Right ventricle myocardium superior (tissue), 1 donor: ENCODE measurements around the gene UNC5C. TPM values are rescaled to one million over a fixed set of nuclear protein-coding genes. Genes with fewer than 3 reads are reported as not detected.

Experiments used
- ATAC-seq: fragments of 200-7000 bp; cut with Tn5 transposase; one replicate; pipeline ENCODE4 v1.9.1; 2020; ENCODE audit warnings: mild to moderate bottlenecking; ENCODE audit not compliant: poor library complexity
- DNase-seq: peaks from one replicate; pipeline ENCODE4 v3.0.0-alpha.2; 2020
- intact Hi-C: fragments of 100-400 bp; cut with DNase I; formaldehyde crosslinking; loops from one replicate; pipeline ENCODE4 v1.11.2; 2022
- total RNA-seq: library from RNA; stranded (reverse); fragmentation: NEBNext Ultra II Directional; extraction: Animal tissue kit (Norgen Biotek cat#: 25700); gene quantifications from one replicate; pipeline ENCODE4 v1.2.1, GENCODE V29; 2021
- donor health status: DM: no; HTN: yes; CAD: no; lungs with severe emphysema.

UNC5C gene
- total RNA-seq, 1 donor from 2014 or later: 2.0 TPM

DNA sequence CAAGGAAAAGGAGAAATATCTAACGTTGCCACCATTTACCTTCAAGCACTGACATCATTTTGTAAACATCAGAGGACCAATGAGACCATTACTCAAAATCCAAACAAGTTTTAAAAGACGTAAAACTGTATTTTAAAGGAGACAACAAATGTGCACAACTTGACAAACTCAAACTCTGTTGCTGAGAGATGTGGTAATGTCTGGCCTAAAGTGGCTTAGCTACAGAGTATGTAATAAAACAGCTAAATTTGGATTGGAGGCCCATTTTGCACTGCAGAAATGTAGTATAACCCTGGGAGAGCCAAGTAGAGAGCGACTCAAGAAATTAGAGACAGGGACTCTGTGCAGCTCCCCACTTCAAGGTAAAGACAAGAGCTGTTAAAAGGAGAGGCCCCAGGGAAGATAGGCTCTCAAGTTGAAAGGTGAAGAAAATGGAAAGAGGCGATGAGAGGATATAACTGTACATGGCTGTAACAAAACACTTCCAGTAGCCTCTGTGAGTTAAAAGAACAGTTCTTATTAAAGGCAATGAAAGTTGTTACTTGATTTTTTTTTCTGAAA is 20.3 kb downstream of the UNC5C start:
- no peak for DNase-seq
- peak; percentile 68 for ATAC-seq
- intact Hi-C loops: no loop called here

DNA sequence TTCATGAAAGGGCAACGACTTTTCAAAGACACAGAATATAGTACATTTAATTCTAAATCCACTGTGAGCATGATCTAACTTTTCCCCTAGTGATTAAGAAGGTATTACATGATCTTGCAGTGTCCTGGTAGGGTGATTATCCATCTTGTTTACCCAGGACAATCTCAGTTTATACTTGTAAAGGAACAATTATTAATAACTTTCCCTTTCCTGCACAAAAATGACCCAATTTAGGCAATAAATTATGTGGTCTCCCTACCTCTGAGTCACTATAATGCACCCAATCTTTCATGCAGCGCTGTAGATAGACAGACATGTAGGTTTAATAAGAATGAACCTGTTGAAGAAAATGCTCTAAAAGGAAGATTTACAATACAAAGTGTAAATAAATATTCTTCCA is 22.7 kb downstream of the UNC5C start:
- intact Hi-C loops: no loop called here
- DNase-seq: no peak
- ATAC-seq: no peak

GRCh38 chr4:95524729-95525128 is 24.0 kb downstream of the UNC5C start:
- intact Hi-C loops: no loop called here
- ATAC-seq (no peak), DNase-seq (no peak)

DNA sequence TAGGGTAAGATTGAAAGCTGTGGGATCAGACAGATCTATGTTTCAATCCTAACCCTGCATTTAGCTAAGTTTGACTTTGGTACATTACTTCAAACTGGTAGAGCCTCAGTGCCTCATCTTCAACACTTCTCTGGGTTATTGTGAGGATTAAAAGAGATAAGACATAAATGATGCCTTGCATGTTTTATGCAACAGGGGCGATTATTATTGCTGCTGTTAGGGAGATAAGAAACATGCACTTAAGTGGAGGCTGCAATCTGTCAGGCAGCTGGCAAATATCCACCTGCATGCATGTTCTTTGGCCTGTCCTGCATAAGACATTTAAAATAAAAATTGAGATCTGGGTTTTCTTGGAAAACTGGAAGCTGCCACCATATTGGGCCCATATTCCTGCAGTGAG is 24.6 kb downstream of the UNC5C start:
- ATAC-seq (no peak), DNase-seq (no peak)
- intact Hi-C loops: no loop called here

DNA sequence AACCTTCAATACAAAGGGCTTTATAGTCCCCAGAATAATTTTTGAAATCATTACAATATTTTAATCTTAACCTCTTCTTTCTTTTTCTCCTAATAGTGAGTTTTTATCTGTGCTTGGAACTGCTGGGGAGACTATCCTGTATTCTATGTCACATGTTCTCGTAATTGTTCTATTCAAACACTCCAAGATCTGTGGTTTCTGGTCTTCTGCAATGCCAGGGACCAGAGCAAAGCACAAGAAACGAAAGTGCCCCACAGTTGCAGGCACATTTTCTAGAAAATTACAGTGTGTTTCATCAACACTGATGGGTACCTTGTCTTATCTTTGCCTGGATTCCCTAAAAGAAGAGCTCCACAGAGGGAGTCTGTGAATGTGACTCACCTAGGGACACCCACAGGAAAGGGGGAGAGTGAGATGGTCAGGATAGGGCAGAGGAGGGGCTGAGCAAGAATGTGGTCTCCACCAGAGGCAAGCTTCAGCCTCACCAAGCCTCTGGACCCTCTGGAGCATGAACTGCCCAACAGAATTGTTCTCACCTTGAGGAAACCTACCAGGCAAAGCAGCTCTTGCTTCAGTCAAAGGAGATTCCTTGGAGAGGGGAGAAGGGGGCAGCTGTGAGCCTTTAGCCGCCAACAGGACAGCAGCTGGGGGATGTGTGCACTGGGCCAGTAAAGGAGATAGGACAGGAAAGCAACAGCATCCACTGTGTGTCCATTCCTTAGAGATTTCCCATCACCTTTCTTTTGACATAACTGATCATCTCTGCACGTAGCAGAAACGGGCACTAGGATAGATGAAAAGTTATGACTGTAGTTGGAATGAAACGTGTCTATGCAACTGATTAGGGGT is 25.9 kb downstream of the UNC5C start:
- DNase-seq (no peak), ATAC-seq (no peak)
- intact Hi-C loops: no loop called here

DNA sequence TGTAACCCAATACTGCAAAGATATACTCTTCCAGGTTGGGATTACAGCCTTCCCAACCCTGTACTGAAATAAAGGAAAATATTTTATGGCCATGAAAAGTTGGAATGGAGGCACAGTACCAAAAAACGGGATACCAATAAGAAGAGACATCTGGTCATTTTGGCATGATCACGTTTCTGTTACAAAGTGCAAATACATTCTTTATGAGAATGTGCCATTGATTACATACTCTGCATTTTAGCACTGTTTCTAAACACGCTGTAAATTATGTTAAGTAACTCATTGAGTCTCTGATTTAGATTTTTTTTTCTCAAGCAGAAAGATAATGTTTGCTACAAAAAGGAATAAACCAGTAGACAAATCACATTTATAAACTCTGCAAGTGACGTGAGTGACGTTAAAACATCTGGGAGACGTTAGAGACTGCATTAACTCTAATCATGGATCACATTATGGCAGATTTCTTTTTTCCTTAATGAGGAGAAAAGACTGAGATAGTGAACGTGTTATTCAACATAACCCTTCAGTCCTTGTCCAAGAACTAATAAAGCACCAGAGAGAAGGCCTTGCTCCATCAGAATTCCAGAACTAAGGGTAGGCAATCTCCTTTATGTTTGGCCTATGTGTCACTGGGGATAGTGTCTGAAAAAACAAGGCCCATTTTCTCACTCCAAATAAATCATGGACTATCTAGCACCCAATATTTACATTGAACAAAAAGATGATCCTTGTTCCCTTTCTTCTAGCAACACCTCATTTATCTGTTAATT is 31.0 kb downstream of the UNC5C start:
- intact Hi-C loops: no loop called here
- no peak for DNase-seq
- ATAC-seq: no peak

GRCh38 chr4:95516528-95517017 is 32.2 kb downstream of the UNC5C start:
- DNase-seq (no peak), ATAC-seq (peak; percentile 68)
- intact Hi-C loops: no loop called here

DNA sequence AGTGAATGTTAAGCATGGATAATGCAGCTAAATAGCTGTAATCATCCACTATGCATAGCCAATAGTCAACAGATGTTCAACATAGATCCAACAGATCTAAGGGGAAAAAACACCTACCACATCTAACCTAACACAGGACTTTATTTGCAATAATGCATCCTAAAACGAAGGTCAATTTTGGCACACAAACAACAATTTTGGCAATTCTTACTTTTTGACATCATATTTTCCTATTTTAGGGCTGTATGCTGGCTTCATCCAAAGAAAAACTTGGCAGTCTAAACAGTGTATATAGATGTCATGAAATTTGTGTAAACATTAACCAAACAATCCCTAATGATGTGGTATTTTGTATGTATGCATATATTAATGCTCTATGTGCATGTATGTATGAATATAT is 33.2 kb downstream of the UNC5C start:
- intact Hi-C loops: no loop called here
- DNase-seq (no peak), ATAC-seq (no peak)

DNA sequence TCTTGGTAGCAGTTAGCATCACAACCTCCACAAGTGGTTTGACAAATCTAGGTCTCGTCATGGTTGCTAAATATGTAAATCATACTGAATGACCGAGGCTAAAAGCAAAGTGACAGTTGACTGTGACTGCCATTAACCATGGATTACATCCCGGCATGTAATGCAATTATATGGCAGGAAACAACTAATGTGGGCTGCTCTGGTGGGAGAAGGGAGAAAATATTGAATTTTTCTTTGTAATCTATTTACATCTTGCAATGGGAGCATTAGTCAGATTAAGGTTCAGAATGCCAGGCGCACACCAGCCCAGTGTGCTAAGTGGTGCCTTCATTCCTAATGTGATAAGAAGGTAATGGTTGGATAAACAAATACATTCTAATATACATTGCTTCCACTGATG is 35.8 kb downstream of the UNC5C start:
- DNase-seq (no peak), ATAC-seq (no peak)
- intact Hi-C loops: no loop called here

- DNase-seq (no peak), ATAC-seq (no peak)
- intact Hi-C loops: no loop called here
Observed at GRCh38 chr4:95511477-95511876, 37.3 kb downstream of the UNC5C start.

DNA sequence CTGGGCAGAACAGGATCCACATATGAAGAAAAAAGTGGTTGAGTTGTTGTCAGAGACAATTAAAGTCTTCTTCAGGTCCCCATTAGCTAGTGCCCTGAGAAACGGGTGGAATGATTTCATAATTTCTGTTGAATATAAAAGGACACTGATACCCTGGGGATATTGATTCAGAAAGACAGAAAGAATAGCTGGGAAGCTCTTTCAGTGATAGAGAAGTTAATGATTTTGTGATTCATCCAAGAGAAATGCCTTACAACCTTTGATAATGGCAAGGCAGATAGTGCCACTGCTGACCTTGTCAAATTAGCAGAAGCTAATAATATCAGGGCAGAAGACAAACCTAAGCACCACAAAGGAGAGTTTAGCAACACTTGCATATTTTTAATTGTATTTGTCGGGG is 37.9 kb downstream of the UNC5C start:
- intact Hi-C loops: no loop called here
- ATAC-seq (no peak), DNase-seq (no peak)

DNA sequence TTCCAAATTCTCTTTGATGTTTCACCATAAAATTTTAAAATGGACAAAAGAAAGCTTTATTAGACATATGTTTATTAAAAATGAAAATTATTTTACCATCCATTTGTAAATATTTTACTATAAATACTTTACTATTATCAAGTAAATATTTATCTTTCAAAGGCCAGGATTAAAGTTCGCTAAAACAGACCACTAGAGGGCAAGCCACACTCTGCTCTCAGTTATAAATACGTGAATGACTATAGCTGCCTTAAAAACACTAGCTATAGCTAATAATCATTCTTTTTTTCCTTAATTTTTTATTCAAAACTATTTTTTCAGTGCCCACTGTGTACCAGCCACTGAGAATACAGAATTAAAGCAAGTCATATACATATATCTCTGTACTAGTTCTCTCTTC is 38.6 kb downstream of the UNC5C start:
- intact Hi-C loops: no loop called here
- ATAC-seq (peak; percentile 69), DNase-seq (no peak)

GRCh38 chr4:95508421-95508820 is 40.4 kb downstream of the UNC5C start:
- DNase-seq (no peak), ATAC-seq (no peak)
- intact Hi-C loops: no loop called here

DNA sequence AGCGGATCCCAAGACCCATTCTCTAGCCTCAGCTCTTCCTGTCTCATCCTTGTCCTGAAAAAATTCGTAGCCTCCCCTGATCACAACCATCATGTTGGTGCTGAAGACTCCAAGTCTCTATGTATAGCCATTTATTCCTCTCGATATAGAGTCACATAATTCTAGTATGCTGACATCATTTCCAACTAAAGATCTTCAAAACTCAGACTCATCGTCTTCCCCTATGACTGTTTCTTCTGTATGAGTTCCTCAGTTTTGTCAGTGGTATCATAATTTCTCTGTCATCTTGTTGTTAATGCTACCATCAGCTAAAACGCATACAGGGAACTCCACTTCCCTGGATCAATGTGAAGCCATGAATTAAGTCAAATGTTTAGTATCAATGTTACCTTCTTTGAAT is 41.2 kb downstream of the UNC5C start:
- ATAC-seq (no peak), DNase-seq (no peak)
- intact Hi-C loops: no loop called here

GRCh38 chr4:95507147-95507546 is 41.6 kb downstream of the UNC5C start:
- DNase-seq (no peak), ATAC-seq (no peak)
- intact Hi-C loops: no loop called here

- no peak for ATAC-seq
- DNase-seq: no peak
- intact Hi-C loops: no loop called here
Observed at GRCh38 chr4:95506264-95506663, 42.5 kb downstream of the UNC5C start.

DNA sequence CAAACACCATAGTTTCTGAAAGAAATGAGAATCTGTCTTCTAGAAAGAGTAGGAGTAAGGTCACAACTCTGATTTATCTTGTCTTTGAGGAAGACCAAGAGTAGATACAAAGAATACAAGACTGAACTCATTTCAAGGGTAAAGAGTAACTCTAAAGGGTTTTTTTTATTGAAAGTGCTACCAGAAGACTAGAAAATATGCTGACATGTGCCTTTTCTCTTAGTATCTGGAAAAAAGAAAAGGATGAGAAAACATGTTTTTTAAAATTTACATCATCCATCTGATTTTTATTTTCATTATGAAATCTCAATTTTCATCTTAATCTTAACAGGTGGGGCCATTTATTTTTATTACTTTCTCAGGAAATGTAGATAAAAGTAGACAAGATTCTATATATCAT is 43.0 kb downstream of the UNC5C start:
- intact Hi-C loops: no loop called here
- ATAC-seq (no peak), DNase-seq (no peak)

DNA sequence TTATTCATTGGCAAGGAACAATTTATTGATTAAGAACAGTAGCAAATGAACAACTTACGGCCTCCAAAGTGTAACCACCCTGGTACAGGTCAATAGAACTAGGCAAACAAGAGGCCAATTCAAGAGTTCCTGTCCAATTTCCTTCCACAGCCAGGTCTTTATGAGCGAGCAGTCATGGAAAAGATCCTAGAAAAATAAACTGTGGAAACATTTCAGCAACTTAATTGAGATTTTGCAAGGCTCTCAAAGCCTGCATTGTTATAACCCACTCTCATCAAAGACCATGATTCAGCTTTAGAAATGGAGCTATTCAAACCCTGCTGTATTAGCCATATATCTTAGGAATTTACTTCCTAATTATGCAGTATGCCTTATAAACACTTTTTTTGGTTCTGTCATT is 43.6 kb downstream of the UNC5C start:
- peak; percentile 87 for ATAC-seq
- intact Hi-C loops: no loop called here
- no peak for DNase-seq

DNA sequence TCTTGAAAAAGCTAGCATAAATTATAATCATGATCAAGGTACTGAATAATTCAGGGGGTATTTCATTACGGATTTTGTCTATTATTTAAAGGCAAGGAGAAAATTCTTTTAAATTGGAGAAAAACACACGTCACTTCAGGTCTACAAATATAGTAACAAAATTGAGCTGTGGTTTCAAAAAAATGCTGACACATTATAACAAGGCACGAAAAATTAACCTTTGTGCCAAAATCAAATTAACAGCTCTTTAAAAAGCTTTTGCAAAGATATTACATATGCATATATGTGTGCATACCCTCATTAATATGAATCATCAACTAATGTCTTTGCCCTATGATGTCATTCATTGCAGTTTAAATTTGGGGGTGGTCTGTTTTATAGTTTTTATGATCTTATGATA is 44.3 kb downstream of the UNC5C start:
- intact Hi-C loops: no loop called here
- ATAC-seq: no peak
- DNase-seq: no peak

- no peak for DNase-seq
- intact Hi-C loops: no loop called here
- ATAC-seq: no peak
Observed at GRCh38 chr4:95500361-95500760, 48.4 kb downstream of the UNC5C start.
